NCI-H345 treated with DMSO at 0.1 percent for 48 hours (cell line): ENCODE results near the gene STKLD1.

Experiments
- DNase-seq: peaks from one replicate; lab custom pipeline; 2025; ENCODE audit not compliant: unreplicated experiment; lab: John Stamatoyannopoulos, UW

The STKLD1 gene

DNA sequence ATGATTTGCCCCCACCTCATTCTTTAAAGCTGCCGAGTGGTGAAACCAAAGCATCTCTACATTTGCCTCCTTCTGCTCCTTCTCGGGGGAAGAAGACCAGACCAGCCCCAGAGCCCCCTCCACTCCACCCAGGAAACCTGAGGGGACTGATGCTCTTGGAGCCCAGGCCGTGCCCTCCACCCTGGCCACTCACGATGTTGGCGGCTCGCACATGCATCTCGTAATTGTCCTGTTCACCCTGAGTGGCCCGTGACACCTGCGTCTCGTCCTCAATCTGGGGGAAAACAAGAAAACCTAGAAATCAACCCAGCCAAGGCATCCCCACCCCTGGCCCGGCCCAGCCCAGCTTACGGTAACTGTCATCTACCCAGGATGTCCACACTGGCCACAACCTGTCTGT lies 31.2 kb upstream of the STKLD1 start:
- no peak for DNase-seq

DNA sequence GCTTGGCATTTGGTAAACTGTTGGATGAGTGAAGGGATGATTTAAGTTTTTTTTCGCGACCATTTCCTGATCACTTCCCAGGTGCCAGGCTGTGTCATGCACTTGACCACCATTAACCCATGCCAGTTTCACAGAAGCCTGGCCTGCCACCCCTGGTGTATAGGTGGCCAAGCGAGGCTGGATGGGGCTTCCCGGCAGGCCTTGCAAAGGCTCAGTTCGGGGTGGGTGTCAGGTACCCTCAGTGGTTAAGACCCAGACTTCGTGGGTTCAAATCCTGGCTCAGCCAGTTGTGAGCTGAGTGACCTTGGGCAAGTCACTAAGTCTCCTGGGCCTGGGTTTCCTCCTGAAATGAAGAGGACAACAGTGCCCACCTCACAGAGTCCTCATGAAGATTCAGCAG lies 30.6 kb upstream of the STKLD1 start:
- DNase-seq: no peak

GRCh38 chr9:133346021-133346785 lies 30.0 kb upstream of the STKLD1 start:
- DNase-seq: no peak

DNA sequence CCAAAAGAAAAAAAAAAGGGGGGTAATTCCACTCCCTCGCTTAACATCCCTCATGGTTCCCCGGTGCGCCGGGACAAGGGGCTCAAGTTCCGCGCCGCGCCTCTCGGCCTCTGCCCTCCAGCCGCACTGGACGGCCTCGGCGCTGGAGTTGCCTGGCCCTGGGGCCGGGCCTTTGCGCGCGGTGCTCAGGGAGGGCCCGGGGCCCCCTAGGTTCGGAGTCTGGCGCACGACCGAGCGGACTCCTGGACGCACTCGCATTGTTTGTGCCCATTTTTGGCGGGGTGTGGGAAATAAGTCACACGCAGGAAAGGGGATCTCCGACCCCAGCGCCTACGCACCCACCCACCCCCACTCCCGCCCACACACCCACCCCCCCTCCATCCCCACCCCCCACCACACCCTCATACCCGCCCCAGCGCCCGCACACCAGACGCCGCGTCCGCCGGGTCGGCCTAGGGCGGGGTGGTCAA lies 28.6 kb upstream of the STKLD1 start:
- peak; percentile 11 for DNase-seq

GRCh38 chr9:133347985-133348717 lies 28.0 kb upstream of the STKLD1 start, which contains the start of the genes MED22 and RPL7A:
MED22 (minus strand) TSS chr9:133348131; CDS start chr9:133346662, 1,469 bp downstream.
RPL7A (plus strand) TSS chr9:133348218; CDS start chr9:133348244, 26 bp downstream.
- DNase-seq: peak; percentile 88

DNA sequence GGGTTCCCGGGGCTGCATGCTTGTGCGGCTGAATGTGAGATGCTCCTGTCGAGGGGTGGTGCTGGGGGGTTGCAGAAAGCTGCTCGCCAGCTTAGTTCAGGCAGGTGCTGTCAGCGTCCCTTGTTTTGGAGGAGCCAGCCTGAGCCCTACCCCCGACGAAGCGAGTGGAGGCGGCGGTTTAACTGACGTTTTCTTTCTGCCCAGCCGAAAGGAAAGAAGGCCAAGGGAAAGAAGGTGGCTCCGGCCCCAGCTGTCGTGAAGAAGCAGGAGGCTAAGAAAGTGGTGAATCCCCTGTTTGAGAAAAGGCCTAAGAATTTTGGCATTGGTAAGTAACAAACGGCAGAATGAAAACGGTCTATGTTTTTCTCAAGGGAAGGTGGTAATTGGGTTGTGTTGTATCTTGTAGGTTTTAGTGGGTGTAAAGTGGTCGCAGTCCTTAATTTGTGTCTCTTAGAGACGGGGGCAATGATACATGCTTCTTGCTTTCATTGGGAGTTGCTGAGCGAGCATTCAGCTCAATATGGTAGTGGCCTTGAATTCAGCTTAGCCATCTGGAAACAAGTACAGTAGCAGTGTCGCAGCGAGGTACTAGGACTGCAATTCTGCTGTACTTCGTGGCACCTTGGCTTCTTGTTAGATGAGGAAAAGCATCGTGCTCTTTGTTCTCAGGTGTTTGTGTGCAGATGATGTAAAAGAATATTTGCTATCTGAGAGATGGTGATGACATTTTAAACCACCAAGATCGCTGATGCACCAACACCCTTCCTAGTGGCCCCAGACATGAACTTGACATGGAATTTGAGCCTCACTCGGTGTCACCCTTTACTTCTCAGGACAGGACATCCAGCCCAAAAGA lies 27.2 kb upstream of the STKLD1 start:
- no peak for DNase-seq

DNA sequence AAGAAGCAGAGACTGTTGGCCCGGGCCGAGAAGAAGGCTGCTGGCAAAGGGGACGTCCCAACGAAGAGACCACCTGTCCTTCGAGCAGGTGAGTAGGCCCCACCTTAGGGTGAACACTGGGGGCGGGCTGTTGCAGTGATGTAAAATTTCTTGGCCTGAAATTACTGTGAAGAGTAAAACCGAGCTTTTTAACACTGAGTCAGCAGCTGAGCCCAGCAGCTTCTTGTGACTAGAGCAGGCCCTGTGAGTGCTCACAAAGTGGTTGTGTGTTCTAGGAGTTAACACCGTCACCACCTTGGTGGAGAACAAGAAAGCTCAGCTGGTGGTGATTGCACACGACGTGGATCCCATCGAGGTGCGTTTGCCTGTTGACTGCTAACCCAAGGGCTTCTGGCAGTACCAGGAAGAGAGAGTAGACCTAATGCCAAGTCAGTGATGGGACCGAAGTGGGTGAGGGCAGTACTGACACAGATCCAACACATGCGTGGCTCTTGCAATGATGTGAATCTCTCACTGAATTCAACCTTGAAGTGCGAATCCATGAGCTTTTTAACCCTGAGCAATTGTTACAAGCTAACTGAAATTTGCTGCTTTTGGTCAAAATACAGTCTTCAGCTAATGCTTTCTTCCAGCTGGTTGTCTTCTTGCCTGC lies 26.1 kb upstream of the STKLD1 start:
- no peak for DNase-seq

DNA sequence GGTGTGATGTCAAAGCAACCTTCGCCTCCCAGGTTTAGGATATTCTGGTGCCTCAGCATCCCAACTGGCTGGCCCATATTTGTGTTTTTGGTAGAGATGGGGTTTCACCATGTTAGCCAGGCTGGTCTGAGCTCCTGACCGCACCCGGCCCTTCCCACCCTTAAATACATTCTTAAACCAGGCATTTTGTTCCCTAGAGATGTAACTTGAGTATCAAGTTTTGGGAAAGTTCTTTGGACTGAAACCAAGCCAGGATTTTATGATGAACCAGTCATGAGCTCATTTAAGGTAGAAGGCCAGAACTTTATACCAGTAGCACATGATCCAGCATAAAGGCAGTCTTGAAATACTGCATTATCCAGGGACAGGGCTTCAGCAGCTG lies 24.6 kb upstream of the STKLD1 start:
- no peak for DNase-seq

DNA sequence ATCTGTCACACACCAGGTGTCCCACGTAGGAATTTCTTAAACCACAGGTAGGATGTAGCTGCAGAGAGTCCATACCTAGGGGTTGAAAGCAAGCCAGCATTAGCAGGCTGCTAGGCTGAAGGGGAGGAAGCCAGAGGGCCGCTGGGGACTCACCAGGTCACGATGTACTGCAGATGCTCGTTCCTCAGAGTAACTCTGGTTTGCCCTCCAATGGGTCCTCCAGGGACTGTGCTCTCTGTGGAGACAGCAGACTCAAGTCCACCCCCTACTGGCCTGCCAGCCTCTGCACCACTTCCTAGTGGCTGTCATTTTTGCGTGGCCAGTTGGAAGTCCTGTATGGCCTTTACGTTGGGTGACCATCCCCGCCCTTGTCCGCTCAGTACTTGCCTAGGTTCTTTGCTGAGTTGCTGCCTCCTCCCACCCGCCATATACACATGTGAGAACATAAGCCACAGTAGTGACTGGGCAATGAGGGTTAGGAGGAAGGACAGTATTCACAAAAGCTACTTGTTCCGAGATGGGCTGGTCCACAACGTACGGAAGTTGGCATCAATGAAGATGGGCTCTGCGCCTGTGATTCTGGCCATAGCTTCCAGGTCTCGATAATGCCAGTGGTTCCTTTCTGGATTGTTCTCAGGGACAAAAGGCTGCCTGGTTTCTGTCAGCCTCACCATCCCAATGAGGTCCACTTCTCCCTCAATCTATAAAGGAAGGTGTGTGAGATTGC lies 24.1 kb upstream of the STKLD1 start:
- no peak for DNase-seq

DNA sequence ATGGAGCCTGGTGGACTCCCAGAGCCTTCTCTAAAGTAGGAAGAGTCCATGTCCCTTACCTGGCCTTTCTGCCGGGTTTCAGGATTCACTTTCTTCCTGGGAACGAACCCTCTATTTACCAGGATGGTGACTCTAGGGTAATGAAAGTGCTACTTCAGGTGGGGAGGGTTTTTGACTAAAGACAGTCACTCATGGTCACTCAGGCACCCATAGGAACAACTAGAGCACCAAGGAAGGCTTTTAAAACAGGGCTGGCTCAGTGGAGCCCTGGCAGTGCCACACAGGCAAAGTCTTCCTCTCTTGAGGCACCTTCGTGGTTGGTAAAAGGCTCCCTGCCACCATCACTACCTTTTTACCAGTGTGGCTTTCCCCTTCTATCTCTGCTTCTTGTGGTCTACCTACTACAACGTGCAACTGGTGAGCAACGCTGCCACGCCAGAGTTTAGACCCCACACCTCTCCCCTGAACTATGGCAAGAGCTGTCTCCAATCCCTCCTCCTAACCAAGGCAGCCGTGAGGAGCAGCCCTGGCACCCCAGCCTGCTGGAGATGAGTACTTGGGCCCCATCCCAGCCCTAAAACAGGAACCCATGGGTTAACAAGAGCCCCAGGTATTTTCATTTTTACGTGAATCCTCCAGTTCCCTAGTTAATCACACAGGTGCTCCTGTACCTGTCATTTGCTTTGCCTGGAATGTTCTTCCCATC lies 23.4 kb upstream of the STKLD1 start:
- no peak for DNase-seq

DNA sequence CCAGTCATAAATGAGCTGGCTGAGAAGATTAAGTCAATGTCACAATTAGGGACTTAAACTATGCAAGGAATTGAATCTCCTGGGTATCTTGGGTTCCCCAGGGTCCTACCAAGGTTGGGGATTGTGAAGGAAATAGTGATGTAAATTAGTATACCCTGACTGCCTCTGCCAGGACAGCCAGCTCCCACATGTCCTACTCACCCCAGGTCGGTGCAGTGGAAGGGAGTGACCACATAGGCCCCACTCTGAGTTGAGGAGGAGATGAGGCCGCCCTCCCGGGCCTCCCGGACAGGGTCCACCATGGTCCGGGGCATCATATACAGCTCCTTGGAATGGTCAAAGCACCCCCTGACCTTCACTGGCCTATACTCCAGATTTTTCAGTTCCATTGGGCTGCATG lies 22.6 kb upstream of the STKLD1 start:
- no peak for DNase-seq

GRCh38 chr9:133354766-133355165 lies 21.4 kb upstream of the STKLD1 start:
- DNase-seq: no peak

DNA sequence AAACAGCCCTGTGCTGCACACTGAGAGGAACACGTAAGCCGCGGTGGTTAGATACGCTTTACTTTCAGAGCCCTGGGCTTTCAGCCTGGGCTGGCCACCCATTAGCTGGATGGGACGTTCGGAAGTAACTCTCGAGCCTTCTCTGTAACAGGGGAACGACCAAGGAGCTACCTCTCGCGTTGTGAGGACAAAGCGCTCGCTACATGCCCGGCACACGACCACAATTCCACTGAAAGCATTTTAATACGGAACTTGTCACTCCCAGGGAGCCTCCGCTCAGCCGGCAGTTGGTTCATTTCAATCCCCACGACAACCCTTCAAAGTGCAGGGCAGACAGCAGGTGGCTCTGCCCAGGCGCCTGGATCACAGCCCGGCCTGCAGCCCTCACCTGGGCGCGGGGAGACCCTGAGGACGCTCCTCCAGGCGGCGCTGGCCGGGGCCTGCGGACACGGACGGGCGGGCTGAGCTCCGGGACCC lies 20.2 kb upstream of the STKLD1 start:
- DNase-seq: no peak

DNA sequence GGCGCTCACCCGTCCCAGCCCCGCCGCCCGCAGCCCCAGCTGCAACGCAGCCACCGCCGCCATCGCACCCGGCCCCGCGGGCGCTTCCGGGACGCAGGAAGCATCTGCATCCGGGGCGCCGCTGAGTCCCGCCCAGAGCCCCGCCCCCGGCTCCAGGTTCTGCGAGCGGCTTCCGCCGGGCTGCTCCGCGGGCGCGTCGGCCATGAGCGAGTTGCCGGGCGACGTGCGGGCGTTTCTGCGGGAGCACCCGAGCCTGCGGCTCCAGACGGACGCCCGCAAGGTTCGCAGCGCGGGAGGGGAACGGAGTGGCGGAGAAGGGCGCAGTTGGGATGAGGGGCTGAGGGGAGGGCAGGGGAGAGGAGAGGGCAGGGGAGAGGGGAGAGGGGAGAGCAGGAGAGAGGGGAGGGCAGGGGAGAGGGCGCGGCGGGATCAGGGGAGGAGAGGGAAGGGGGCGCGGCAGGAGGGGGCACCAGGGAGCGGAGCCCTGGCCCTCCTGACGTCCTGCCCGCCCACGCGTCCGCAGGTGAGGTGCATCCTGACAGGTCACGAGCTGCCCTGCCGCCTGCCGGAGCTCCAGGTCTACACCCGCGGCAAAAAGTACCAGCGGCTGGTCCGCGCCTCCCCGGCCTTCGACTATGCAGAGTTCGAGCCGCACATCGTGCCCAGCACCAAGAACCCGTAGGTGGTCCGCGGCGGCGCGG lies 19.6 kb upstream of the STKLD1 start, which contains the start of the genes SURF1 and SURF2:
TSS of gene SURF1 (minus strand) at position 97 of the 701 bp plus-strand sequence. CDS start at position 63, 34 bp downstream.
TSS of gene SURF2 (plus strand) at position 160 of the 701 bp plus-strand sequence. CDS start at position 203, 43 bp downstream.
- peak; percentile 54 for DNase-seq

- no peak for DNase-seq
Measured at GRCh38 chr9:133357656-133358055, 18.5 kb upstream of the STKLD1 start.

DNA sequence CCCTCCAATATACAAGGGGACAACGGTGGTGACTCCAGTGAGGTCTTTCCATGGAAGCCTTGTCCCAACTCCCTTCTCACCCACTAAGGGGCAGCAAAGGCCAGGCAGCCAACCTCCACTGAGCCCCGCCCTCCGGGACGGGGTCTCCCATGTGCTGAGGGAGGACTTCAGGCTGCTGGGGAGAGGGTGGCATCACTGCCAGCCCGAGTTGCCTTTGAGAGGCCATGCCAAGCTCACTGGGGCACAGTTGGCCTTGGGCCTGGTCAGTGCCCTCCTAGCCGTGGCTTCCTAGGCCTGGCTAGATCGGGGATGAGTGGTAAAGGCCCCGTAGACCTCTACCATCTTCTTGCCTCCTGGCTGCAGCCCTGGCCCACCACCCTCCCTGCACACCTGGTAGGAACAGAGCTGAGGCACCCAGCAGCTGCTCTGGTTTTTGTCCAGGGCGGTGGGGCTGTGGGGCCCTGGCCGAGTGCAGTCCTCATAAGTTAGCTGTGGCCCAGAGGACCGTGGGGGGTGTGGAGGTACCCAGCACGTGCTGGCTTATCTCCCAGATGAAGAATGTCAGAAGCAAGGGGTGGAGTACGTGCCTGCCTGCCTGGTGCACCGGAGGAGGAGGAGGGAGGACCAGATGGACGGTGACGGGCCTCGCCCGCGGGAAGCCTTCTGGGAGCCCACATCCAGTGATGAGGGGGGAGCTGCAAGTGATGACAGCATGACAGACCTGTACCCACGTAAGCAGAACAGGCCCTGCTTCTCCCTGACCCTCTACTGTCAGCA lies 16.6 kb upstream of the STKLD1 start:
- no peak for DNase-seq
